Measurements from ENCODE around the gene ITGB6. TPM values are rescaled to one million over a fixed set of nuclear protein-coding genes. Genes with fewer than 3 reads are reported as not detected.

The ITGB6 gene
- total RNA-seq, 1 experiment from 2014 or later, result 6.9 TPM

DNA sequence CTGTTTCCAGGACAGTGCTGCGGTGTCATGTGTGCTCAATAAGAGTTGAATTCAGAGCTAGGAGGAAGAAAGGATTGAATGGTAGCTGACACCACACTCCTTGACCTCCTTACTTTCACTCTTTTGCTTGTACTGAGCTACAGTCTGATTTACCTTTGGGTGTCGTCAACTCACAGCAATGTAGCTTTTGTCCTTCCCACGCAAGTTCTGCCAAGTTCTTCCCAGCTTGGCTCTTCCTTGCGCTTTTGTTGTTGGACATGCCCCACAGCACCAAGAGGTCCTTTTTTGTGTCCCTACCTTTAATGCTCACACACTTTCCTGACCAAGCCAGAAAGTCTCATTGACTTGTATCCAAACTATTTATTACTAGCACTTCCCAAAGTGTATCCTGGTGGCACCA, 38.3 kb upstream of the ITGB6 start:
- TF ChIP-seq CTCF (IDR thresholded peaks at IDR 0.05; ENCODE audit: unreplicated experiment), result no peak
- peaks cover 54% of the 10 kb centered on the region for H3K4me1 Mint-ChIP-seq (ENCODE audit: insufficient read depth, unreplicated experiment)
- BruUV-seq (replicated peaks), result no TSS peak
- H3K36me3 Mint-ChIP-seq (ENCODE audit: insufficient read depth, unreplicated experiment), result no peaks in the 10 kb centered on the region
- peak overlapping the region; percentile 81 for H3K27ac Mint-ChIP-seq (ENCODE audit: low read depth, unreplicated experiment)
- no peak for DNase-seq (ENCODE audit: unreplicated experiment)
- no peaks in the 10 kb centered on the region for H3K9me3 Mint-ChIP-seq (ENCODE audit: unreplicated experiment)
- peak overlapping the region; percentile 7 for H3K4me3 Mint-ChIP-seq (ENCODE audit: unreplicated experiment)
- CTCF ChIA-PET, result interaction anchor here (0.6 to 2.0 kb wide), 3 partner anchors 13 to 732 kb away, joined by 3 to 12 read pairs (median 3); no protein-coding TSS in a partner anchor
- POLR2A ChIA-PET, result interaction anchor here (0.5 to 8.9 kb wide), 5 partner anchors 10 to 1172 kb away, joined by 3 to 137 read pairs (median 4); no protein-coding TSS in a partner anchor
- no peaks in the 10 kb centered on the region for H3K27me3 Mint-ChIP-seq (ENCODE audit: insufficient read depth, unreplicated experiment)
- intact Hi-C loops (cut with micrococcal nuclease), result no loop called here

DNA sequence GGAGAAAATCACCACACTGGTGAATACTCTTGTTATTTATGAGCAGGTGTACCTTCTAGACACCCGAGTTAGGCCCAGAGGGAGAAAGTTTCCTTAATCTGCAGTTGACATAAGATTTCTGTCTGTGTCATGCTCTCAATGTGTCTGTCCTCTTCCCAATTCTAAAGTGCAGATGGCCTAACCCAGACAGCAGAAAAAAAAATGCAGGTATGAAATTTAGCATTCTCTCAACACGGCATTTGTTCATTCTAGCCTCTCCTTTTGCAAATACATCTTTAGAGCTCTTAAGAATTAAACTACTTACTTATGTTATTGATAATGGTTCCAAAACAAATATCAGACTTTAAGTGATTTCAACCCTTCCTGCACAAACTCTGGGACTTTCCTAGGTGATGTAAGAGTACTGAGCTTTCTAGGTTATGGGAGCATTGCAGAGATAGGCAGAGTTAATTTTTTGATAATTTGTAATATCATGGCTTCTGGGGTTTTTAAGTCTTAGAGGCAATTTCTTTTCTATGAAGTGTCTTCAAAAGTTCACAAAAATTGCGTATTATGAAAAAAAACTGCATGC, 32.9 kb upstream of the ITGB6 start:
- no peak for DNase-seq (ENCODE audit: unreplicated experiment)
- H3K9me3 Mint-ChIP-seq (ENCODE audit: unreplicated experiment), result no peaks in the 10 kb centered on the region
- CTCF ChIA-PET, result interaction anchor here (0.6 to 5.1 kb wide), 9 partner anchors 10 to 762 kb away, joined by 3 to 25 read pairs (median 3); no protein-coding TSS in a partner anchor
- POLR2A ChIA-PET, result interaction anchor here (0.7 to 15.1 kb wide), 3 partner anchors 8 to 27 kb away, joined by 3 to 212 read pairs (median 137); no protein-coding TSS in a partner anchor
- H3K36me3 Mint-ChIP-seq (ENCODE audit: insufficient read depth, unreplicated experiment), result no peaks in the 10 kb centered on the region
- H3K27ac Mint-ChIP-seq (ENCODE audit: low read depth, unreplicated experiment), result peak overlapping the region; percentile 57
- no TSS peak for BruUV-seq (replicated peaks)
- H3K4me3 Mint-ChIP-seq (ENCODE audit: unreplicated experiment), result no peak overlapping the region
- TF ChIP-seq CTCF (IDR thresholded peaks at IDR 0.05; ENCODE audit: unreplicated experiment), result no peak
- intact Hi-C loops (cut with micrococcal nuclease), result no loop called here
- H3K27me3 Mint-ChIP-seq (ENCODE audit: insufficient read depth, unreplicated experiment), result no peaks in the 10 kb centered on the region
- H3K4me1 Mint-ChIP-seq (ENCODE audit: insufficient read depth, unreplicated experiment), result peaks cover 48% of the 10 kb centered on the region

DNA sequence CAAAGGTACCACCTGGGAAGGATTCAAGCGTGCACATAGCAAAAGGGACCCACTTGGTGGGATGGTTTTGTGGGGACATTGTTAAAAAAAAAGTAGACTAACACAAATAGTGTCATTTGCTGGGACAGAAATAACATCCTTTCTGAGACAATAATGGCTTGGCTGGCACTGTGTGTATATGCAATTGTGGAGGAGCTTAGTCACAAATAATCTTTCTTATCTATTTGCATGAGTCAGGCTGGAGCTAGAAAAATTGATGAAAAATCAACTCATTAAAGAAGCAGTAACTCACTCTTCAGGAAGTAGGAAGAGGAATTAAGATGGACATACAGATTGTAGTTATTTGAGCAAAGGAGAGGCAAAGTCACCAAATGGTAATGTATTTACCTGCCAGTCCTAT, 29.5 kb upstream of the ITGB6 start:
- DNase-seq (ENCODE audit: unreplicated experiment), result no peak
- no peak overlapping the region for H3K4me3 Mint-ChIP-seq (ENCODE audit: unreplicated experiment)
- H3K4me1 Mint-ChIP-seq (ENCODE audit: insufficient read depth, unreplicated experiment), result peaks cover 67% of the 10 kb centered on the region
- TF ChIP-seq CTCF (IDR thresholded peaks at IDR 0.05; ENCODE audit: unreplicated experiment), result no peak
- no peaks in the 10 kb centered on the region for H3K27me3 Mint-ChIP-seq (ENCODE audit: insufficient read depth, unreplicated experiment)
- peaks cover 6% of the 10 kb centered on the region for H3K36me3 Mint-ChIP-seq (ENCODE audit: insufficient read depth, unreplicated experiment)
- CTCF ChIA-PET, result interaction anchor here (0.6 to 5.3 kb wide), 8 partner anchors 9 to 207 kb away, joined by 3 to 31 read pairs (median 6); no protein-coding TSS in a partner anchor
- peak overlapping the region; percentile 99 for H3K27ac Mint-ChIP-seq (ENCODE audit: low read depth, unreplicated experiment)
- POLR2A ChIA-PET, result interaction anchor here (0.8 to 15.1 kb wide), 9 partner anchors 9 to 185 kb away, joined by 3 to 212 read pairs (median 5); no protein-coding TSS in a partner anchor
- no TSS peak for BruUV-seq (replicated peaks)
- intact Hi-C loops (cut with micrococcal nuclease), result loop anchor here (10.0 kb wide), 1 partner anchor 175 kb away; no protein-coding TSS in a partner anchor
- H3K9me3 Mint-ChIP-seq (ENCODE audit: unreplicated experiment), result no peaks in the 10 kb centered on the region

DNA sequence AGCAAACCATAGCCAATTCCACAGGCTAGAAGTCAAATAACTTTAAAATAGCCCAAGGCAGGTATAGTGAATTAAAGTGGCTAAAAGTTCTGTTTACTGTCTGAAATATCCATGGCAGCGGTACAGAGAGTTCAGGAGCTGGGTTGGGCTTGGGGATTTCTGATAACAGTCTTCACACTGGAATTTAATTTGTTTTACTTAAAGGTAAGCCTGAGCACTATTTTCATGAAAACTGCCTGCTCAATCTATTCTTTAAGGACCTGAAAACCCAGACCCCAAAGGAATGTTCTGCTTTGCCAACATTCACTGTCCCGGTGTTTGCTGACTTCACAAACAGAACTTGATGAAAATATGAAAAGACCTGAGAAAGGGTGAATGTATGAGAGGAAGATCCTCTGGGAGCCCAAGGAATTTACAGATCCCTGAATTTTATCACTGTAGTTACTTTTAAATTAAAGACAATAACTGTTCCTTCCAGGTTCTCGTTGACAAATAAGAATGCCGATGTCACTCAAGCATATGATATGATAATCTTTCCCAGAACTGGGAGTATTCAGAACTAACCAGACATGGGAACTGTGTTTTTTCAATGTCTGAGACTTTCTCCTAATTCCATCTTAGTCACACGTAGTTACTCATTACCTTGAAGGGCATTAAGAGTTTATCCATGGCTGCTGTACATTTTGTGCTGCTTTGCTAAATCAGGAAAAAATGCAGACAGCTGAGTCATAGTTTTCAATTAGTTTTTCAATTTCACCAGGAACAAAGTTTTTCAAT, 28.3 kb upstream of the ITGB6 start:
- Mint-ChIP-seq H3K27ac (ENCODE audit: low read depth, unreplicated experiment) (peak overlapping the region; percentile 99), H3K36me3 (ENCODE audit: insufficient read depth, unreplicated experiment) (peaks cover 6% of the 10 kb centered on the region), H3K4me1 (ENCODE audit: insufficient read depth, unreplicated experiment) (peaks cover 74% of the 10 kb centered on the region), H3K4me3 (ENCODE audit: unreplicated experiment) (peak overlapping the region; percentile 63), H3K9me3 (ENCODE audit: unreplicated experiment) (no peaks in the 10 kb centered on the region), H3K27me3 (ENCODE audit: insufficient read depth, unreplicated experiment) (no peaks in the 10 kb centered on the region)
- intact Hi-C loops (cut with micrococcal nuclease), result loop anchor here (10.0 kb wide), 1 partner anchor 176 kb away; no protein-coding TSS in a partner anchor
- no peak for TF ChIP-seq CTCF (IDR thresholded peaks at IDR 0.05; ENCODE audit: unreplicated experiment)
- ChIA-PET CTCF (interaction anchor here (1.0 to 5.3 kb wide), 5 partner anchors 8 to 30 kb away, joined by 3 to 31 read pairs (median 12); no protein-coding TSS in a partner anchor), POLR2A (interaction anchor here (0.8 to 15.1 kb wide), 10 partner anchors 8 to 186 kb away, joined by 3 to 212 read pairs (median 5); no protein-coding TSS in a partner anchor)
- DNase-seq (ENCODE audit: unreplicated experiment), result peak; percentile 88
- BruUV-seq (replicated peaks), result TSS peak; percentile 59

All from MCF 10A (cell line).